WI38 (cell line): ENCODE data around the gene UVRAG.

Experiments used
- H3K4me3 ChIP-seq: 2 replicates; pipeline ENCODE4 v1.5.1; 2011; ENCODE audit warnings: low read depth, mild to moderate bottlenecking, control low read depth, low read length
- CTCF ChIP-seq: IDR thresholded peaks from 2 replicates; pipeline ENCODE4 v1.5.1; 2012; ENCODE audit warnings: low read depth, mild to moderate bottlenecking, control low read depth, low read length

Gene UVRAG

GRCh38 chr11:75949023-75949672, 134.1 kb downstream of the UVRAG start:
- no peak overlapping the region for H3K4me3 ChIP-seq
- no peak for TF ChIP-seq CTCF

GRCh38 chr11:75950141-75950540, 135.1 kb downstream of the UVRAG start:
- no peak for TF ChIP-seq CTCF

GRCh38 chr11:75954039-75954438, 139.0 kb downstream of the UVRAG start:
- H3K4me3 ChIP-seq = no peak overlapping the region
- no peak for TF ChIP-seq CTCF

More at GRCh38 chr11:75950141-75950540, 135.1 kb downstream of the UVRAG start:
- no peak overlapping the region for H3K4me3 ChIP-seq

- no peak overlapping the region for H3K4me3 ChIP-seq
- no peak for TF ChIP-seq CTCF
Observed at GRCh38 chr11:75955443-75955842, 140.4 kb downstream of the UVRAG start.

- no peak overlapping the region for H3K4me3 ChIP-seq
- TF ChIP-seq CTCF = no peak
Observed at GRCh38 chr11:75959540-75959939, 144.5 kb downstream of the UVRAG start.

- H3K4me3 ChIP-seq = no peak overlapping the region
- no peak for TF ChIP-seq CTCF
Observed at GRCh38 chr11:75964071-75964470, 149.1 kb downstream of the UVRAG start.

GRCh38 chr11:75966537-75967287, 151.7 kb downstream of the UVRAG start:
- no peak overlapping the region for H3K4me3 ChIP-seq
- no peak for TF ChIP-seq CTCF
